Iris pigment epithelial cell (primary cell): Measurements from ENCODE around the gene MCU.
"Not testable (repeated sequence)": the region's sequence is repeated elsewhere in the genome, so short reads cannot be mapped to it uniquely, and the experiment has no call there.

Experiments
- DNase-seq: peaks from one replicate; pipeline ENCODE4 v3.0.0-alpha.2; 2011; ENCODE audit warnings: low read depth

The MCU gene

GRCh38 chr10:72903941-72904446, 212.1 kb downstream of the MCU start:
- not testable (repeated sequence) for DNase-seq

DNA sequence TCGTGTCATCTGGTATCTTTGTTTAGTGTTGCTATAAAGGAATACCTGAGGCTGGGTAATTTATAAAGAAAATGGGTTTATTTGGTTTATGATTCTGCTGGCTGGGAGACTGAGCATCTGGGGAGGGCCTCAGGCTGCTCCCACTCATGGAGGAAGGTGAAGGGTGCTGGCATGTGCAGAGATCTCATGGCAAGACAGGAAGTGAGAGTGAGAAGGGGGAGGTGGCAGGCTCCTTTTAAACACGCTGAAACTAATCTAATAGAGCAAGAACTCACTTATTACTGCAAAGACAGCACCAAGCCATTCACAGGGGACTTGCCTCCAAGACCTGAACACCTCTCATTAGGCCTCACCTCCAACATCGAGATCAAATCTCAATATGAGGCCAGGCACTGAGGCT, 212.9 kb downstream of the MCU start:
- DNase-seq, result no peak

DNA sequence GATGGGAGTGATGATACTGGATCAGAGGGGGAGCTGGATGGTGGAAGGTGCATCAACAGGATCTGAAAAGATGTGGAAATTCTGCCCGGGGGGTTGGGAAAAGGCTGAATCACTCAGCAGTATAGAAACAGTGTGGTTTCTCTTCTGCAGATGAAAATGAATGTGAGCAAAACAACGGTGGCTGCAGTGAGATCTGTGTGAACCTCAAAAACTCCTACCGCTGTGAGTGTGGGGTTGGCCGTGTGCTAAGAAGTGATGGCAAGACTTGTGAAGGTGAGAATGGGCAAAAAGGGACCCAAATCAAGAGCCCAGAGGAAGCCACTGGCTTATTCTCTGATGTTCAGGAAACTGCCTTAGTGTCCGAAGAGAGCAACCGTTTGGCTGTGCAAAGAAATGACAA, 214.5 kb downstream of the MCU start:
- DNase-seq, result peak; percentile 25

GRCh38 chr10:72910705-72911104, 218.8 kb downstream of the MCU start:
- DNase-seq, result no peak

DNA sequence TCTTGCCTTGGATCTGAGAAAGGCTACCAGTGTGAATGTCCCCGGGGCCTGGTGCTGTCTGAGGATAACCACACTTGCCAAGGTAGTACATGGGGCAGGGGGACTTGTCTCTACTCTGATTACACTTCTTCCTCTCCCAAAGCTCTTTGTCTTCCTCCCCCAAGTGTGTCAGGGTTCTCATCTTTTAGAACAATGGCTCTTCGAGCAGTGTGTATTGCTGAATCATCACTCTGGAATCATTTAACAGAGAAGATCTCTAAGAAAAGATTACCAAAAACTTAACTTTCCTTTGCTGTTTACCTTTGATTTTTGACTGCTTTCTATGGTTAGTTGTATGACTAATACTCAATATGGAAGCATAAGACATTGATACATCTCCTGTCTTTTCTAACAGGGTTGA, 219.8 kb downstream of the MCU start:
- no peak for DNase-seq

DNA sequence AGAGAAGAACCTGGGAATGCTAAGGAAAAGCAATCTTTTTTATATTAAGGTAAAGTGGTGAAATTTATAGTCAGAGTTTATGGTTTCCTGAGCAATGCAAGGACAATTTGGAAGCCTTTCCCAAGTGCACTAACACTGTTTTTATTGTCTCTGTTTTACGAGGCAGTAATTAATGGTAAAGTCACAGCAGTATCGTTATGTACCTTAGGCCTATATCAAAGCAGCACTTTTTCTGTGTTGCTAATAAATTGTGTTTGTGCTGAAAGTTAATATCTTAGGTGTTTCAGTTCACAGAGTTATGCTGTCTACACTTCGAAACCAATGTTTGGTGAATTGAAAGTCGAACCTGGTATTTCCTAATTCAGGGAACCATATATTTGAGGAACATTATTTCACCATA, 220.8 kb downstream of the MCU start:
- no peak for DNase-seq

DNA sequence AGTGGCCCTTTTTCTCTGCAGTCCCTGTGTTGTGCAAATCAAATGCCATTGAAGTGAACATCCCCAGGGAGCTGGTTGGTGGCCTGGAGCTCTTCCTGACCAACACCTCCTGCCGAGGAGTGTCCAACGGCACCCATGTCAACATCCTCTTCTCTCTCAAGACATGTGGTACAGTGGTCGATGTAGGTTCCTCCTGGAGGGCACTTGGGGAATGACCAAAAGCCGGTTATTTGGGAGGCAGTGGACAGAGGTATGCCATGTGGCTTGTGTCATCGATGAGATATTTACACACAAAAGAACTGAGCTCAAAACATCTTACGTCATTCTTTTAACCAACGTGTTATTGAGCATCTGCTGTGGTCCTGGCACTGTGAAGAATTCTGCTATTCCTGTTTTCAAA, 221.3 kb downstream of the MCU start:
- DNase-seq, result no peak

DNA sequence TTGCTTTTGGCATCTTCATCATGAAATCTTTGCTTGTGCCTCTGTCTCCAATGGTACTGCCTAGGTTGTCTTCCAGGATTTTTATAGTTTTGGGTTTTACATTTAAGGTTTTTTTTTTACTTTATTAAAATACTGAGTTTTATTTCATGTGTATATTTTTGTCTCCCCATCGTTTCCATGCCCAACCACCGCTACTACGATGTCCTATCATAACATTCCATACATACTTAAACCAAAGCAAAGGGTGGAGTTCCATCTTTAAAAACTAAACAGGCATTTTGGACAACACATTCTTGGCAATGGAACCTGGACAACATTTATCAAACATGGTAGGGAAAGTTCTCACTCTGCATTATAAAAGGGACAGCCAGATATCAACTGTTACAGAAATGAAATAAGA, 225.3 kb downstream of the MCU start:
- not testable (repeated sequence) for DNase-seq

DNA sequence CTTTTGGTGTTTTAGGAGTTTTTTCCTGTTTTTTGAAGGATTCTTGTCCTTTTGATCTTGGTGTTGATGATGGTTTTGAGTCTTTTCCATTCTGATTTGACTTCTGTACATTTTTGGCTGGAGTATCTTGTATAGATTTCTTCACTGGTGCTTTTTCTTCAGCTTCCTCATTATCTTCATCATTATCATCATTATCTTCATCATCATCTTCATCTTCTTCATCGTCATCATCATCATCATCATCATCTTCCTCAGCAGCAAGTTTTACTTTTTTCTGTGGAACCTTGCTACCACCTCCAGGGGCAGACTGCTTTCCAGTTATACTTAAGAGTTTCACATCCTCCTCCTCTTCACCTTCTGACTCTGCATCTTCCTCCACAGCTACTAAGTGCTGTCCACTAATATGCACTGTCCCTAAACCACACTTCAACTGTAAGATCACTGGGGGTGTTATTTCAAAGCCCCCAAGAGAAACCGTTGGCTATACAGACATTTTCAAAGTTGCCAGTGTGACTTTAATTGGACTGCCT, 225.9 kb downstream of the MCU start:
- DNase-seq, result not testable (repeated sequence)

DNA sequence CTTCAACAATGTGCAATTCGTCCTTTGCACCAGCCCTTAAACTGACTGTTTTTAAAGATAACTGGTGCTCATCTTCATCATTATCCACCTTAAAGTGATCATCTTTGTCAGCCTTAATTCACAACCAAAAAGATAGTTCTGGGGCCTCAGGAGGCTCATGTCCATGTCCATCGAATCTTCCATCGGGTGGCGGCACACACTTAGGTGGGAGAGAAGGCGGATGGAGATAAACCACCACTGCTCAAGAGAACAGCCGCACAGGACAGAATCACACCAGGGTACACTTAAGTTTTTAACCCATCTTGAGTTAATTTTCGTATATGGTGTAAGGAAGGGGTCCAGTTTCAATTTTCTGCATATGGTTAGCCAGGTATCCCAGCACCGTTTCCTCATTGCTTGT, 226.4 kb downstream of the MCU start:
- DNase-seq, result no peak

DNA sequence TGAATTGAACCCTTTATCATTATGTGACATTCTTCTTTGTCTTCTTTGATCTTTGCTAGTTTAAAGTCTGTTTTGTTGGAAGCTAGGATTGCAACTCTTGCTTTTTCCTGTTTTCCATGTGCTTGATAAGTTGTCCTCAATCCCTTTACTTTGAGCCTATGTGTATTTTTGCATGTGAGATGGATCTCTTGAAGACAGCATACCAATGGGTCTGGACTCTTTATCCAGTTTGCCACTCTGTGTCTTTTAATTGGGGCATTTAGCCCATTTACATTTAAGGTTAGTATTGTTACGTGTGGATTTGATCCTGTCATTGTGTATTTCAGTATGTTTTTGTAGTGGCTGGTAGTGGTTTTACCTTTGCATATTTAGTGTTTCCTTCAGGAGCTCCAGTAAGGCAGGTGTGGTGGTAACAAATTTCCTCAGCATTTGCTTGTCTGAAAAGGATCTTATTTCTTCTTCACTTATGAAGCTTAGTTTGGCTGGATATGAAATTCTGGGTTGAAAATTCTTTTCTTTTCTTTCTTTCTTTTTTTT, 229.3 kb downstream of the MCU start:
- DNase-seq, result not testable (repeated sequence)

DNA sequence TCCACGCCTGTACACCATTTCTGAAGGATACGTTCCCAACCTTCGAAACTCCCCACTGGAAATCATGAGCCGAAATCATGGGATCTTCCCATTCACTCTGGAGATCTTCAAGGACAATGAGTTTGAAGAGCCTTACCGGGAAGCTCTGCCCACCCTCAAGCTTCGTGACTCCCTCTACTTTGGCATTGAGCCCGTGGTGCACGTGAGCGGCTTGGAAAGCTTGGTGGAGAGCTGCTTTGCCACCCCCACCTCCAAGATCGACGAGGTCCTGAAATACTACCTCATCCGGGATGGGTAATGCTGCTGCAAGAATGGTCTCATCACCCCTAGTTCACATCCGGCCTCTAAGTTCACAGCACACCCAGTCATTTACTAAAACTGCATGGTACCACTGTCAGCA, 232.4 kb downstream of the MCU start:
- DNase-seq, result no peak

GRCh38 chr10:72925951-72926465, 234.1 kb downstream of the MCU start:
- no peak for DNase-seq

GRCh38 chr10:72927485-72927884, 235.5 kb downstream of the MCU start:
- DNase-seq, result no peak

- no peak for DNase-seq
These were observed 236.9 kb downstream of the MCU start for GRCh38 chr10:72928798-72929197.

GRCh38 chr10:72930276-72930675, 238.3 kb downstream of the MCU start:
- no peak for DNase-seq

GRCh38 chr10:72932259-72933015, 240.5 kb downstream of the MCU start:
- peak; percentile 46 for DNase-seq

- DNase-seq, result no peak
These were observed 243.4 kb downstream of the MCU start for GRCh38 chr10:72935361-72935760.
